ENCODE measurements around the gene MTA1.

DNA sequence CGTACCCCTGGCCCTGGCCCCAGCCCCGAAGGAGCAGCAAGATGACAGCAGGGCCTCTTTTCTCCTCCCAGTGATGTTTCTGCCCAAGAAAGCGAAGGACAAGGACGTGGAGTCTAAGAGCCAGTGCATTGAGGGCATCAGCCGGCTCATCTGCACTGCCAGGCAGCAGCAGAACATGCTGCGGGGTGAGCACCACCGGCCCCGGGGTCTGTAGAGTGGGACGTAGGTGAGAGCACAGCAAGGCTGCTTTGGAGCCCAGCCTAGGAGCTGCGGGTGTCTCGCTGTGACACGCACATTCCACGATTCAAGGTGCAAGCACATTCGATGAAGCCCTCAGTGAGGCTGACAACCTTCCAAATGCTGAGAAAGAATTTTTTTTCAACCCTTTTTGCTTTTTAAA, 26.5 kb upstream of the MTA1 start:
- TF ChIP-seq, protein P1, sequence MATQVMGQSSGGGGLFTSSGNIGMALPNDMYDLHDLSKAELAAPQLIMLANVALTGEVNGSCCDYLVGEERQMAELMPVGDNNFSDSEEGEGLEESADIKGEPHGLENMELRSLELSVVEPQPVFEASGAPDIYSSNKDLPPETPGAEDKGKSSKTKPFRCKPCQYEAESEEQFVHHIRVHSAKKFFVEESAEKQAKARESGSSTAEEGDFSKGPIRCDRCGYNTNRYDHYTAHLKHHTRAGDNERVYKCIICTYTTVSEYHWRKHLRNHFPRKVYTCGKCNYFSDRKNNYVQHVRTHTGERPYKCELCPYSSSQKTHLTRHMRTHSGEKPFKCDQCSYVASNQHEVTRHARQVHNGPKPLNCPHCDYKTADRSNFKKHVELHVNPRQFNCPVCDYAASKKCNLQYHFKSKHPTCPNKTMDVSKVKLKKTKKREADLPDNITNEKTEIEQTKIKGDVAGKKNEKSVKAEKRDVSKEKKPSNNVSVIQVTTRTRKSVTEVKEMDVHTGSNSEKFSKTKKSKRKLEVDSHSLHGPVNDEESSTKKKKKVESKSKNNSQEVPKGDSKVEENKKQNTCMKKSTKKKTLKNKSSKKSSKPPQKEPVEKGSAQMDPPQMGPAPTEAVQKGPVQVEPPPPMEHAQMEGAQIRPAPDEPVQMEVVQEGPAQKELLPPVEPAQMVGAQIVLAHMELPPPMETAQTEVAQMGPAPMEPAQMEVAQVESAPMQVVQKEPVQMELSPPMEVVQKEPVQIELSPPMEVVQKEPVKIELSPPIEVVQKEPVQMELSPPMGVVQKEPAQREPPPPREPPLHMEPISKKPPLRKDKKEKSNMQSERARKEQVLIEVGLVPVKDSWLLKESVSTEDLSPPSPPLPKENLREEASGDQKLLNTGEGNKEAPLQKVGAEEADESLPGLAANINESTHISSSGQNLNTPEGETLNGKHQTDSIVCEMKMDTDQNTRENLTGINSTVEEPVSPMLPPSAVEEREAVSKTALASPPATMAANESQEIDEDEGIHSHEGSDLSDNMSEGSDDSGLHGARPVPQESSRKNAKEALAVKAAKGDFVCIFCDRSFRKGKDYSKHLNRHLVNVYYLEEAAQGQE (IDR thresholded peaks at IDR 0.05; ENCODE audit: insufficient read depth in 1 of 2, low read depth in 2 of 2, low read length in 2 of 2), result no peak
- no peak for TF ChIP-seq POLR2AphosphoS5 (IDR thresholded peaks at IDR 0.05; ENCODE audit: low read depth, low read length)
- TF ChIP-seq TAF1 (IDR thresholded peaks at IDR 0.05; ENCODE audit: borderline replicate concordance, insufficient read depth, low read length), result no peak
- no peak for TF ChIP-seq SIN3A (IDR thresholded peaks at IDR 0.05; ENCODE audit: borderline replicate concordance, insufficient read depth, low read length)
- no peak for TF ChIP-seq FOXP2 (optimal IDR thresholded peaks at IDR 0.05; ENCODE audit: borderline replicate concordance, extremely low read depth, extremely low read length, insufficient read depth)

All from PFSK-1 (cell line).